Fibroblast of upper back skin (primary cell): ENCODE measurements around the gene SLC25A30.
A peak's percentile ranks its signal among the peaks of the same experiment; 100 is the strongest.

Experiments used
- DNase-seq: peaks from one replicate; pipeline ENCODE4 v3.0.0-alpha.2; 2013

SLC25A30 gene

GRCh38 chr13:45417790-45418534 is at the start of gene SLC25A30:
TSS of gene SLC25A30 (minus strand) at chr13:45418373. CDS start at chr13:45411425, 6,948 bp downstream.
- DNase-seq, result peak; percentile 86

GRCh38 chr13:45466359-45466758 is 48.2 kb upstream of the SLC25A30 start:
- no peak for DNase-seq

GRCh38 chr13:45464687-45465453 is 46.7 kb upstream of the SLC25A30 start, which contains the start of gene COG3:
TSS of gene COG3 (plus strand) at chr13:45464939. CDS start at chr13:45465037, 98 bp downstream.
- peak; percentile 98 for DNase-seq

- no peak for DNase-seq
These were observed 46.0 kb upstream of the SLC25A30 start for GRCh38 chr13:45464141-45464686.

- DNase-seq, result peak; percentile 55
These were observed 38.2 kb upstream of the SLC25A30 start for GRCh38 chr13:45456196-45456972.

GRCh38 chr13:45454204-45454603 is 36.0 kb upstream of the SLC25A30 start:
- DNase-seq, result no peak

- DNase-seq, result no peak
These were observed 33.1 kb upstream of the SLC25A30 start for GRCh38 chr13:45451282-45451681.

- DNase-seq, result no peak
These were observed 30.9 kb upstream of the SLC25A30 start for GRCh38 chr13:45448965-45449559.

GRCh38 chr13:45447050-45447661 is 29.0 kb upstream of the SLC25A30 start:
- no peak for DNase-seq

- peak; percentile 52 for DNase-seq
These were observed 28.0 kb upstream of the SLC25A30 start for GRCh38 chr13:45446181-45446580.

- DNase-seq, result no peak
These were observed 26.9 kb upstream of the SLC25A30 start for GRCh38 chr13:45445053-45445452.

GRCh38 chr13:45441633-45442032 is 23.5 kb upstream of the SLC25A30 start:
- peak; percentile 5 for DNase-seq

GRCh38 chr13:45439781-45440462 is 21.7 kb upstream of the SLC25A30 start:
- no peak for DNase-seq

GRCh38 chr13:45439008-45439407 is 20.8 kb upstream of the SLC25A30 start:
- DNase-seq, result no peak

- DNase-seq, result no peak
These were observed 19.8 kb upstream of the SLC25A30 start for GRCh38 chr13:45437947-45438346.

- DNase-seq, result no peak
These were observed 18.8 kb upstream of the SLC25A30 start for GRCh38 chr13:45436953-45437352.

- DNase-seq, result no peak
These were observed 18.2 kb upstream of the SLC25A30 start for GRCh38 chr13:45436332-45436731.

- no peak for DNase-seq
These were observed 16.6 kb upstream of the SLC25A30 start for GRCh38 chr13:45434556-45435371.

GRCh38 chr13:45433381-45433790 is 15.2 kb upstream of the SLC25A30 start:
- DNase-seq, result no peak

- no peak for DNase-seq
These were observed 14.7 kb upstream of the SLC25A30 start for GRCh38 chr13:45432737-45433380.
